Activated gamma-delta T cell (primary cell): ENCODE data around the gene FANCI.

Source experiments
- DNase-seq: peaks from one replicate; lab custom pipeline; 2025; lab: John Stamatoyannopoulos, UW
- total RNA-seq, 2 donors: gene quantifications; one replicate each; lab custom pipeline; 2026; lab: John Stamatoyannopoulos, UW

Gene FANCI
- 26.9 to 39.2 reads per million in 2 donors for total RNA-seq

- DNase-seq = peak; percentile 79
Measured at GRCh38 chr15:89243691-89244573, at the start of gene FANCI. Gene FANCI (plus strand): TSS chr15:89243979. CDS start chr15:89247648, 3,669 bp downstream.

- no peak for DNase-seq
Measured at GRCh38 chr15:89194608-89195007, 49.2 kb upstream of the FANCI start.

- no peak for DNase-seq
Measured at GRCh38 chr15:89195836-89196235, 47.9 kb upstream of the FANCI start.

DNA sequence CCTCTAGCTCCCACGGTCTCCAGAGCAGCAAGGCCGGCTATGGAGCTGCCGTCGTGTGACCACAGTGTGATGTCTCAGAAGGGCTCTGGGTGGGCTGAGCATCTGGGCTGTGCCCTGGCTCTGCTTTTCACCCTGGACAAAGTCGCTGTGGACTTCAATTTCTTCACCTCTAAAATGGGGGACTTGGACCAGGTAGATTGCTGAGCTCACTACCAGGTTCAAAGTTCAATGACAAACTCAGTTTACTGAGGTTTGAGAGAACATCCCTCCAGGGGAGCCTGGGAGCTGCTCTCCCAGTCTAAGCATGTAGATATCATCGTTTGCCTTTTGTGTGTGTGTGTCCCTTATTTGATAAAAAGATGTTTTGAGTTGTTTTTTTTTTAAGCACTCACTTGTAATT is 47.5 kb upstream of the FANCI start:
- no peak for DNase-seq

DNA sequence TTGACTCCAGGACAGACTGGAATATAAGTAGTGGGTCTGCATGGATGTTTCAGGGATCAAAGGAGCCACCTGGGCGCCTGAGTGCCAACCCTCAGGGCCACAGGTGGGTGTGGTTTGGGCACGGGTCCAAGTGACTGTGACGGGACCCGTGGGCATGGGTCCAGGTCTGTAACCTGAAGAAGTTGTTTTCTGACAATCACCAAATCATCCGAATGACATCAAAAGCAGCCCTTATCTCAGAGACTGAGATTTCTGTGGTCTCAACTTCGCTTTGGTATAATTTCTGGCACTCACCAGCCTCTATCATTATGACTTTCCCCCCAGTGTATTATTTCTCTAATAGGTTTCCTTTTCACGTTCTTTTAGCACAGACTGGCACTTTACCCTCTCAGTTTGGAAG is 46.8 kb upstream of the FANCI start:
- no peak for DNase-seq

- DNase-seq = no peak
Measured at GRCh38 chr15:89197503-89197971, 46.2 kb upstream of the FANCI start.

DNA sequence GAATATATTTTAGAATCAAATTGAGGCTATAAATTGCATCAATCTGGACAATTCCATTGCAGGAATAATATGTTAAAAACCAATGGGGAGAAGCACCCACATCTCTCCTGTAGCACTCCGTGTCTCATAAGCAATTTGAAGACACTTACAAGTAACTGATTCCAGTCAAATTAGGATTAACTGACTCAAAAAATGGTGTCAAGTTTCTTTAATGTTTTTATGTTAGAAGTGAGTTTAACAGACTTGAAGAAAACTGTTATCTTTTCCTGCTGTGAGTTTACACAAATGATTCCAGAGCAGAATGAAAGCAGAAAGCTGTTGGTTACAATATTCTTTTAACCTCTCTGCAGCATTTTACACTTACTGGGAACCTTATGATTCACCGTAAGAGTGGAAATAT is 45.6 kb upstream of the FANCI start:
- no peak for DNase-seq

- DNase-seq = no peak
Measured at GRCh38 chr15:89198934-89199333, 44.8 kb upstream of the FANCI start.

GRCh38 chr15:89199746-89200145 is 44.0 kb upstream of the FANCI start:
- no peak for DNase-seq

DNA sequence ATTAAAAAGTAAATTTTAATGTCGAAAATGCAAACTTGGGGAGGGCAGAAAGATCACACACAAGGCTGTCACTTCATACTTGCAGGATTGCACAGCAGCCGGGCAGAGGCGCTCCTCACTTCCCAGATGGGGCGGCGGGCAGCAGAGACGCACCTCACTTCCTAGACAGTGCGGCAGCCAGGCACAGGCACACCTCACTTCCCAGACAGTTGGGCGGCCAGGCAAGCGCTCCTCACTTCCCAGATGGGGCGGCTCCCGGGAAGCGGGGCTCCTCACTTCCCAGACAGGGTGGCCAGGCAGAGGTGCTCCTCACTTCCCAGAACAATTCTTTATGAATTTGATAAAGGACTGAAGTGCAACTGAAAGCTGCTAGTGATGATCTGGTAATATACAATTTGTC is 43.6 kb upstream of the FANCI start:
- no peak for DNase-seq

DNA sequence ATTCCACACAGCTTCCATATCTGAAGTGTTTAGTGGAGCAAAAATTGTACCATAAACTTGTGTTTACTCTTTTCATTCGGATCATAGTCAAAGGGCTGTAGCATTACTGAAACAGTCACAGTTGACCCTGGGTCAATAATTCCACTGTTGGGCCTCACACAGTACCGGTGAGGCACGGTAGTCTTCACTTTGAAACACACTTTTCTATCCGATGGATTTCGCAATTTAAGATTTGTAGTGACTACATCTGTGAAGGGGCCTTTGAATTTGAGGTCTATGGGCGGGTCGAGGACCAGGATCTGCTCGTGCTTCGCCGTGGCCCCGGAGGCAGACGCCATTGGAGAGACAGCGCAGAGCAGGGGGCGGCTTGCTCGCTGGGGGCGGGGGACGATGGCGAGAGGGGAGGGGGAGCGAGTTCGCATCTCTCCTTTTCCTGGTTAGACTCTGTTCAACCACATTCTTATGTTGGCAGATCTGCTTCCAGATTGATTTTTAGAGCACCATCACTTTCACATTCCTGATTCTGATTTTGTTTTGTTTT is 42.2 kb upstream of the FANCI start:
- DNase-seq = no peak

- no peak for DNase-seq
Measured at GRCh38 chr15:89203705-89204273, 40.0 kb upstream of the FANCI start.

GRCh38 chr15:89205991-89206585 is 37.7 kb upstream of the FANCI start:
- no peak for DNase-seq

- peak; percentile 41 for DNase-seq
Measured at GRCh38 chr15:89206908-89207331, 36.9 kb upstream of the FANCI start.

DNA sequence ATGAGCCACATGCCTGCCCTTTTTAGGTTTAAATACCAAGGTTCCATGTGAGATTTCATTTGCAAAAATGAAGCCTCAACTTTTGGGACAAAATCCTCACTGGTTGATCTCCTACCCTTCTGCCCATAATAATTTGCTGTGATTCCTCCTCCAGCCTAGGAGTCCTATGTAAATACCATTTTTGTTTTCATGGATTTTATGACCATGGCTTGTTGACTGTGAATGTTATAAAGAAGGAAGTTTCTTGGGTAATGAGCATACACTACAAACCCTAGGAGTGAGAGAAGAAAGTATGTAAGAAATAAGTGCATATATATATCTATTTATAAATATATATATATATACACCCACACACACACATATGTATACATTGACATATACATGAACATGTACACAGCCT is 35.5 kb upstream of the FANCI start:
- DNase-seq = no peak

DNA sequence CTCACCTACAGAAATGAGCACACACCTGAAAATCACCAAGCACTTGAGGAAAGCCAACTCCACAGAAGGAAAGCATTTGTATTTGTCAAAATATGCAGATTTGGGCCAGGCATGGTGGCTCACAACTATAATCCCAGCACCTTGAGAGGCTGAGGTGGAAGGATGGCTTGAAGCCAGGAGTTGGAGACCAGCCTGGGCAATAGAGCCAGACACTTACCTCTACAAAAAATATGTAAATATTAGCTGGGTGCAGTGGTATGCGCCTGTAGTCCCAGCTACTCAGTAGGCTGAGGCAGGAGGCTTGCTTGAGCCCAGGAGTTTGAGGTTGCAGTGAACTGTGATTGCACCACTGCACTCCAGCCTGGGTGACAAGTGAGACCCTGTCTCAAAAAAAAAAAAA is 34.7 kb upstream of the FANCI start:
- DNase-seq = no peak

DNA sequence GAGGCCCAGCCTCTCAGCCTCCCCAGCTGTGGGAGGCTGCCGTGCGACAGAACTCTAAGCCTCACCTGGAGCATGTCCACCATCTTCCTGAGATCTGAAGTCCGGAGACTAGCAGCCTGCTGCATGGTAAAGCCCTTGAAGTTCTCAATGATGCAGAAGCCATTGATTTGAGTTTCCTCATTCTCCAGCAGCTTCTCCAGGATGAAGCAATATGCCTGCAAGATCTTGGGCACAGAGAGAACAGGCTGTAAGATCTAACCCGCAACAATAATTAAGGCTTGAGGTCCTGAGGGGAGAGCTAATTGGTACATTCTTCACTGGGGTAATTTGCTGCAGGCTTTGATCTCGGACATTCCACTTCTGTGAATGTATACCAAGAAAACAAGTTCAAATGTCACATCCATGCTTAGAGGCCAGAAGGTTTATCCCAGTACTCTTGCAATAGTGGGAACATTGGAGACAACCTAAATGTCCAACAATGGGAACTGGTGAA is 32.1 kb upstream of the FANCI start:
- DNase-seq = no peak

DNA sequence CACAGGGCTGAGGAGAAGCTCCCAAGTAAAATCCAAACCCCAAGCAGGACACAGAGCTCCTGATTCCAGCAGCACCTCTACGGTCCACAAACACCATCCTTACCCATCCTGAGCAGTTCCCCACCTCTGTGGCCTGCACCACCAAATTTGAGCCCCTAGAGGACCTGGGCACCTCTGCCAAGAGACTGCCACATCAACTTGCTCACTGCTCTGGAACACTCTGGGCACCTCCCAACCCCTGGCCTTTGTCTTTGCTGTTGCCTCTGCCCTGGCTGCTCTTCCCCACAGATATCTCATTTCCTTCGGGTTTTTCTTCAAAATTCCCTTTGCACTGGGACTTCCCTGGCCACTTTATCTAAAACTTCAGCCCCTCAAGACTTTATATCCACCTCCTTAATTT is 28.2 kb upstream of the FANCI start:
- no peak for DNase-seq

GRCh38 chr15:89217031-89217430 is 26.7 kb upstream of the FANCI start:
- DNase-seq = no peak

GRCh38 chr15:89217686-89218376 is 25.9 kb upstream of the FANCI start:
- no peak for DNase-seq

- no peak for DNase-seq
Measured at GRCh38 chr15:89218531-89218930, 25.2 kb upstream of the FANCI start.

GRCh38 chr15:89221543-89221942 is 22.2 kb upstream of the FANCI start, which contains the start of gene RLBP1:
Gene RLBP1 (minus strand): TSS chr15:89221579. CDS start chr15:89218975, 2,604 bp downstream.
- DNase-seq = no peak
